ENCODE results near the gene MCF2L.

MCF2L gene

GRCh38 chr13:112973577-112973951, 4.5 kb downstream of the MCF2L start:
- Histone ChIP-seq H3K9me3 (ENCODE audit: insufficient read depth, low read length) (no peaks in the 10 kb centered on the region), H3K4me3 (ENCODE audit: low read length) (no peak overlapping the region), H3K36me3 (replicated peaks; ENCODE audit: low read depth, low read length) (no peaks in the 10 kb centered on the region), H2AFZ (ENCODE audit: low read depth, low read length) (no peak overlapping the region), H4K20me1 (ENCODE audit: insufficient read depth, low read length) (no peaks in the 10 kb centered on the region; the same call in 1 of the 2 replicates), H3K9ac (ENCODE audit: low read length) (no peak overlapping the region), H3K4me1 (ENCODE audit: low read length) (no peaks in the 10 kb centered on the region), H3K27ac (ENCODE audit: low read length) (no peak overlapping the region), H3K4me2 (ENCODE audit: low read length) (no peak overlapping the region), H3K27me3 (ENCODE audit: low read depth, low read length) (peaks cover 15% of the 10 kb centered on the region; the same call in 1 of the 2 replicates), H3K79me2 (ENCODE audit: low read length) (no peaks in the 10 kb centered on the region)
- TF ChIP-seq CTCF (IDR thresholded peaks at IDR 0.05; ENCODE audit: low read depth, low read length) (no peak), EZH2phosphoT487 (IDR thresholded peaks at IDR 0.05; ENCODE audit: low read depth) (no peak)

- no peaks in the 10 kb centered on the region; the same call in 1 of the 2 replicates for H4K20me1 ChIP-seq (ENCODE audit: insufficient read depth, low read length)
- no peaks in the 10 kb centered on the region for H3K79me2 ChIP-seq (ENCODE audit: low read length)
- H3K4me1 ChIP-seq (ENCODE audit: low read length): no peaks in the 10 kb centered on the region
- H3K4me3 ChIP-seq (ENCODE audit: low read length): no peak overlapping the region
- no peak overlapping the region for H2AFZ ChIP-seq (ENCODE audit: low read depth, low read length)
- TF ChIP-seq EZH2phosphoT487 (IDR thresholded peaks at IDR 0.05; ENCODE audit: low read depth) (no peak), CTCF (IDR thresholded peaks at IDR 0.05; ENCODE audit: low read depth, low read length) (no peak)
- no peak overlapping the region for H3K27ac ChIP-seq (ENCODE audit: low read length)
- H3K9ac ChIP-seq (ENCODE audit: low read length): no peak overlapping the region
- peaks cover 14% of the 10 kb centered on the region; the same call in 1 of the 2 replicates for H3K27me3 ChIP-seq (ENCODE audit: low read depth, low read length)
- H3K9me3 ChIP-seq (ENCODE audit: insufficient read depth, low read length): no peaks in the 10 kb centered on the region
- H3K4me2 ChIP-seq (ENCODE audit: low read length): no peak overlapping the region
- no peaks in the 10 kb centered on the region for H3K36me3 ChIP-seq (replicated peaks; ENCODE audit: low read depth, low read length)
Observed at GRCh38 chr13:112974125-112974524, 5.1 kb downstream of the MCF2L start.

- H4K20me1 ChIP-seq (ENCODE audit: insufficient read depth, low read length): no peaks in the 10 kb centered on the region; the same call in 1 of the 2 replicates
- no peak for TF ChIP-seq CTCF (IDR thresholded peaks at IDR 0.05; ENCODE audit: low read depth, low read length)
- TF ChIP-seq EZH2phosphoT487 (IDR thresholded peaks at IDR 0.05; ENCODE audit: low read depth): no peak
- H3K4me2 ChIP-seq (ENCODE audit: low read length): no peak overlapping the region
- H3K9me3 ChIP-seq (ENCODE audit: insufficient read depth, low read length): no peaks in the 10 kb centered on the region
- no peaks in the 10 kb centered on the region for H3K36me3 ChIP-seq (replicated peaks; ENCODE audit: low read depth, low read length)
- no peak overlapping the region for H3K9ac ChIP-seq (ENCODE audit: low read length)
- no peak overlapping the region for H3K4me3 ChIP-seq (ENCODE audit: low read length)
- H3K4me1 ChIP-seq (ENCODE audit: low read length): no peaks in the 10 kb centered on the region
- H3K27me3 ChIP-seq (ENCODE audit: low read depth, low read length): peaks cover 9% of the 10 kb centered on the region; the same call in 1 of the 2 replicates
- no peaks in the 10 kb centered on the region for H3K79me2 ChIP-seq (ENCODE audit: low read length)
- H2AFZ ChIP-seq (ENCODE audit: low read depth, low read length): no peak overlapping the region
- no peak overlapping the region for H3K27ac ChIP-seq (ENCODE audit: low read length)
Observed at GRCh38 chr13:112974671-112975070, 5.7 kb downstream of the MCF2L start.

- Histone ChIP-seq H3K4me3 (ENCODE audit: low read length) (no peak overlapping the region), H3K36me3 (replicated peaks; ENCODE audit: low read depth, low read length) (no peaks in the 10 kb centered on the region), H3K27me3 (ENCODE audit: low read depth, low read length) (peaks cover 4% of the 10 kb centered on the region; the same call in 1 of the 2 replicates), H3K4me2 (ENCODE audit: low read length) (no peak overlapping the region), H3K9me3 (ENCODE audit: insufficient read depth, low read length) (no peaks in the 10 kb centered on the region), H3K27ac (ENCODE audit: low read length) (no peak overlapping the region), H4K20me1 (ENCODE audit: insufficient read depth, low read length) (no peaks in the 10 kb centered on the region; the same call in 1 of the 2 replicates), H3K79me2 (ENCODE audit: low read length) (no peaks in the 10 kb centered on the region), H3K4me1 (ENCODE audit: low read length) (no peaks in the 10 kb centered on the region), H2AFZ (ENCODE audit: low read depth, low read length) (no peak overlapping the region), H3K9ac (ENCODE audit: low read length) (no peak overlapping the region)
- no peak for TF ChIP-seq CTCF (IDR thresholded peaks at IDR 0.05; ENCODE audit: low read depth, low read length)
Observed at GRCh38 chr13:112975401-112975939, 6.5 kb downstream of the MCF2L start.

All from OCI-LY3 (cell line).